GM18511 (cell line): ENCODE results near the gene PRPS2.

Experiments used
- ATAC-seq: cut with Tn5 transposase; IDR thresholded peaks from one replicate; pipeline ENCODE4 v1.9.1; 2021; ENCODE audit warnings: mild to moderate bottlenecking, moderate library complexity; ENCODE audit not compliant: unreplicated experiment

Gene PRPS2

DNA sequence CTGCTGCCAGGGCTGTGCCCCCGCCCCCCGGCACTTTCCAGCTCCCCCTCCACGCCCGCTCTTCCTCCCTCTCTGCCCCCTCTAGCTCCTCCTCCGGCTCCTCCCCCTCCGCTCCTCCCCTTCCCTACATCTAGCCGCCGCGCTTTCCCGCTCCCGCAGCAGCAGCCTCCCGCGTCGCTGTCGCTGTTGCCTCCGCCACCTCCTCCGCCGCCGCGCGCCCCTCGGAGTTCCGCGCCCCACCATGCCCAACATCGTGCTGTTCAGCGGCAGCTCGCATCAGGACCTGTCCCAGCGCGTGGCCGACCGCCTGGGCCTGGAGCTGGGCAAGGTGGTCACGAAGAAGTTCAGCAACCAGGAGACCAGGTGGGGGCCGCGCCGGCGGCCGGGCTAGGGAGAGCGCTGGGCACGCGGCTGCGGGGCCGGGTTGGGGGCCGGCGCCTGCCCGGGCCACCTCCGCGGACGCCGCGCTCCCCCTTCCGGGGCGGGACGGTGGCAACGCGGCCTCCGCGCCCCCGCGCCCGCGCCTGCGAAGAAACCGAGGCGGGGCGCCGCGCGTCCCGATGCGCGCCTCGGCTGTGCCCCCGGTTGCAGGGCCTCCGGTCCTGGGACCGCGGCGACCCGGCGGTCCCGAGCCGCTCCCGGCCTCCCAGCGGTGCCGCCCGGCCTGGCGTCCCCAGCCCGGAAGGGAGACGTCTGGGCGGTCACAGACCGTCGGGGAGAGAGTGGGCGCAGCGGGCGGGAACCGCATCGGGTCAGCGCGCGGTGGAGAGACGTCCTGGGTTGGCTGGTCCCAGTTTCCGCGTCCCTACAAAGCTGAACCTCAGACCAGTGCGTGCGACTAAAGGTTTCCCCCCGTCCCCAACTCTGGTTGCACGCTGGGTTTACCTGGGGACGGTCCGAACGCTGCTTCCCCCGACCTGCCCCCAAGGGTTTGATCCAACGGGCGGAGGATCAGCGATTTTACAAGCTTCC lies at the start of gene PRPS2:
Gene PRPS2, plus strand, starts transcription at position 156 of the 972 bp plus-strand sequence. Its CDS starts 86 bp downstream, at position 242.
- ATAC-seq: peak; percentile 75

DNA sequence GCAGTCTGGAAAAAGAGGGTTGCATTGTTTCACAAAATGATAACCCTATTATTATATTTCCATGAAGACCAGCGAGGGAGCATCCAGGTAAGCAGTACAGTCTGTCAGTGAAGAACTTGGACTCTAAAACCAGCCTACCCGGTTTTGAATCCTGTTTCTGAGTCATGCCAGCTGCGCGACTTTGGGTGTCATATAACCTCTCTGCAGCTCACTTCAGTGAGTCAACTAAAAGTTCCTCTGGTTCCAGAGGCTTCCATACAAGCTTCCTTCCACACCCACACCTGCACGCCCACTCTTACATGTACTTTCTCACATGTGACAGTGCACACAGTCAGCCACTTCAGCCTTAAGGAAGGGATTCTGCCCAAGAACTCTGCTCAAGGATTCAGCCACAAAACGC lies 49.8 kb upstream of the PRPS2 start:
- no peak for ATAC-seq

DNA sequence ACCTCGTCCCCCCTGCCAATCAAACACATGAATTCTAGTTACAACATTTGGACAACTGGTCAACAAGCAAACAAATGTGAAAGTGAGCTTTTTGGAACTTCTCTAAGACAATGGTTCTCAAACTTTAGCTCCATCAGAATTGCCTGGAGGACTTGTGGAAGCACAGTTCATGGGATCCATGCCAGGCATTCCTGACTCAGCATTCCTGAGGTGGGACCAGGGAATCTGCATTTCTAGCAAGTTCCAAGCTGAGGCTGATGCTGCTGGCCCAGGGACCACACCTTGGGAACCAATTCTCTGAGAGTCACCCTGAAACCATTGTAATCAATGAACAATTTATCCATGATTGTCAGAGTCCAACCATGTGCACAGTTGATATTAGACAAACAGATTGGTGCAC lies 43.8 kb upstream of the PRPS2 start:
- ATAC-seq: no peak

DNA sequence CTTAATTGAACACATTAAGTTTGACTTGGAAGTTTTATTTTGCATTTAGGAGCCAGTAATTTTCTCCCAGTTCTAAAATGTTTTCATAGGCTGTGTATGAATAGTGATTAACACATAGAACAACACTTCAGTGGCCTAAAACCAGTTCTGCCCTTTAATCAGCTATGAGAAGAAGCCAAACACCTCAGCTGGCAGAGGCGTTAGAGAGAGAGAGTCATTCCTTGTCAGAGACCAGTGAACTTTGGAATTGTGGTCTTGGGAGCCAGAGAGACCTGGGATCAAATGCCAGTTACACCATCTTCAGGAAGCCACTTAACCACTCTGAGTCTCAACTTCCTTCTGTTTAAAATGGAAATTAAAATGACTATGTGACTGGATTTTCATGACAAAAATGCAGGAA lies 39.3 kb upstream of the PRPS2 start:
- ATAC-seq: no peak

DNA sequence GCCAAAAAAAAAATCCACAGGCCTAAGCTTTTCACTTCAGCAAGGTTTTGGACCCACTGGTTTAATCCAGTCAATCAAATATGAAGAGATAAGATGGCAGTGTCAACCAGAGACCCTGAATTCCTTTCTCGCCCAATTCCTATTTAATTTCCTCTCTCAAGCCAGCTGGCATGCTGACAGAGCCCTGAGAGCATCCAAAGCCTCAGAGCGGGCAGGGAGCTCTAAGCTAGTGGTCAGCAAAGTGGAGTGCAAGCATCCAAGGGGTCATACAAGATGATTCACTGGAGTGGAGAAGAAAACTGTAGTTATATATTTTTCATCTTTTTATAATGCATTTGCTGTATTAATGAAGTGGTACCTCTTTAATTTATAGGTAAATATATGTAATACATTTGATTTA lies 37.8 kb upstream of the PRPS2 start:
- no peak for ATAC-seq

DNA sequence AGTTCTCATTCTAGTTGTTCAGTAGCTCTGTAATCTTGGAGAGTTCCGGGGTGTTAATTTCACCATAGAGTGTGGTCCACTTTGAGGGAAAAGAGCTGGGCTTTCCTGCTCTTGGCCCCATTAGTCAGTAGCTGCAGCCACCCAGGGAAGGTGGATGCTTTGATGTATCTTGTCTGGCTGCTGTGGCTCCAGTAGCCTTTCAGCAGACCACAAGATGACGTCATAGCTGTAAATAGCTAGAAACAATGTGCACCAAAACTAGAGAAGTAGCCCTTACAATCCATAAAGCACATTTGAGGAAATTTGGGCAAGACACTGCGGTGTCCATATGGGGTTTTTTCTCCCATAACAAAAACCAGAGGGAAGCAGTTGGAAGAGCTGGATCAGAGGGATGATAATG lies 32.9 kb upstream of the PRPS2 start:
- ATAC-seq: no peak

DNA sequence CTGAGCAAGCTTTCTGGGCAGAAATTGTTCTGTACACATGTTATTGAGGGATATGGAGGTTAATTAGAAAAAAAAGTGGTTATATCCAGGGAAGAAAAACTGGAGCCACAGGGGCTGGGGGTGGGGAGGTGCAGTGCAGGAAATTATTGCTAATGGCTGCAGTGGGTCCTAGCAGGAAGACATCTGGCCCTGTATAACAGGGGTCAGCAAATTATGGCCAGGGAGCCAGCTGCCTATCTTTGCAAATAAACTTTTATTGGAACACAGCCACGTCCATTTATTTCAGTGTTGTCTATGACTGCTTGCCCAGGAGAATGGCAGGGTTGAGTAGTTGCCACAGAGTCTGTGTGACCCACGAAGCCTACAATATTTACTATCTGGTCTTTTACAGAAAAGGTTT lies 23.4 kb upstream of the PRPS2 start:
- ATAC-seq: no peak

DNA sequence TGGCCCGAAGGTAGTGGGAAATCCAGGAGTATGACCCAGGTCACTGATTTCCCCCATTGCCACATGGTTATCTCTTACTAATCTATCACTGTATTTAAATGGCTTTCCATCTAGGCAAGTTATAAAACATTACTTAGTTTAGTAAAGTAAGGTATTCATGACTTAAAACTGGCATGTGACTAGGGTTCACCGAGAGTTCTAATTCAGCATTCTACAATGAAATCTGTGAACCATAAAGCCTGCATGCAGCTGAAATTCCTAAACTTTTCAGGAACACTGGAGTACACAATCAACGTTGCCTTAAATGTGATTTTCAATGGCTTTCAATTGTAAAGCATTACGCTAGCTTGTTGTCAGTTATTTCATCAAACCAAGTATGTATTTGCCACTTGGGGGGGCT lies 22.7 kb upstream of the PRPS2 start:
- ATAC-seq: no peak

DNA sequence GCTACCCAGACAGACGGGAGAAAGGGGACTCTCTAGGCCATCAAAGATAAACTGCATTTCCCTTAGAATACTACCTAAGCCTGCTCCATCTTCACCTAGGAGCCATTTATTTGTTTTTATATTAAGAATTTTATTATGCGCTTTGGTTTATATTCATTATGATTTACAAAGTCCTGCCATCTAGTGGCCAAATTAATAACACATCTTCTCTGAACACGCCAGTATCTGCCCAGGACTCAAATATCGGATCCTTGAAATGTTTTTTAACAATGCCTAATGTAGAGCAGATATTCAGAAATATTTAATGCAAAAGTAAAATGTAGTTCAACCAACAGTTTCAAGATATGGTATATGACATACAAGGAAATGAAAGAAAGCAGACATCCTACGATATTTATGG lies 20.8 kb upstream of the PRPS2 start:
- no peak for ATAC-seq

DNA sequence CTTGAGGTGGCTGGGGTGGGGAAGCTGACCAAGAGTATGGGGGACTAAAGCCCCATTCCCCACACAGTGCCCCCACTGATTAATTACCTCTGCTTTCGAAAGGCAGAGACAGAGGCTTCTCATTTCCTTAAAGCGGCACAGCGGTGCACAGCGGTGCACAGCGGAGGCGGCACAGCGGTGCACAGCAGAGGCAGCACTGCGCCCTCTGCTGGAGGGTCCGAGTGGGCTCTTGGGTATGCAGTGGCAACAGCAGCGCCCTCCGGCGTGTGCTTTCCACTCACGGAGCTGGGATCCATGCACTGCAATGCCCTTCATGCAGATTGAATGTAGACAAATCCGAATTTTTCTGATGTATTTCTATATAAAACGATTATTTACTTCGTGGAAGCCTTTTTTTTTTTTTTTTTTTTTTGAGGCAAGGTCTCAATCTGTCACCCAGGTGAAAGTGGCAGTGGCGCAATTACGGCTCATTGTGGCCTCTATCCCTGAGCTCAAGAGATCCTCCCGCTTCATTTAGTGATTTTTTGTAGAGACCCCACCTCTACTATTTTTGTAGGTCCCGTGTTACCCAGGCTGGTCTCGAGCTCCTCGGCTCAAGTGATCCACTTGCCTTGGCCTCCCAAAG lies 19.7 kb upstream of the PRPS2 start:
- peak; percentile 99 for ATAC-seq

DNA sequence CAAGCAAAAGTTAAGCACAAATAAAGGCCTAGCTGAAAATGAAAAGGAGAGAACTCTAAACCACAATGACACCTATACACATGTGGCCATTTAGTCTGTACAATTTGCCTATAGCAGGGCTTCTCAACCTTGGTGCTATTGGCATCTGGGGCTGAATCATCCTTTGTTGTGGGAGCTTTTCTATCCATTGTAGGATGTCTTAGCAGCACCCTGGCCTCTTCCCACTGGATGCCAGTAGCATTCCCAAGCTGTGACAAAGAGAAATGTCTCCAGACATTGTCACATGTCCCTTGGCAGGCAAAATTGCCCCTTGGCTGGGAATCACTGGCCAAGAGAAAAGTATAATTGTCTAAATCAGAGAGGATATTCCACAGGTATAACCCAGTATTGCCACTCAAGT lies 13.5 kb upstream of the PRPS2 start:
- no peak for ATAC-seq

DNA sequence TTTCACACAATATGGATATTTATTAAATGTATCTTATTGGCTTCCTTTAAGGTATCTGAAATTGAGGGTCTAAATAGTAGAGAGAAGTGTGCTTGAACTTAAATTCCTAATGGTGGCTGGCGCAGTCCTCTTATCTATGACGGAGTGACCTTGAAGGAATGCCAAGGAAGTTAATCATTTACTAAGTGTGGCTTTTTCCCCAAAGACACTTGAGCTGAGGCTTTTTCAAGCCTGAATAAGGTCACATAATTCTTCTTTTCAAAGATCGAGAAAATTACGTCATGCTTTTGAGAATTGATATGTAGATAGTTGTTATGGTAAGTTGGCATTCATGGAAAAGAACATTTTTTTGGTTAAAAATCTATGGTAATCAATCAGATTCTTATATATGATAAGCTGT lies 11.7 kb upstream of the PRPS2 start:
- ATAC-seq: no peak

DNA sequence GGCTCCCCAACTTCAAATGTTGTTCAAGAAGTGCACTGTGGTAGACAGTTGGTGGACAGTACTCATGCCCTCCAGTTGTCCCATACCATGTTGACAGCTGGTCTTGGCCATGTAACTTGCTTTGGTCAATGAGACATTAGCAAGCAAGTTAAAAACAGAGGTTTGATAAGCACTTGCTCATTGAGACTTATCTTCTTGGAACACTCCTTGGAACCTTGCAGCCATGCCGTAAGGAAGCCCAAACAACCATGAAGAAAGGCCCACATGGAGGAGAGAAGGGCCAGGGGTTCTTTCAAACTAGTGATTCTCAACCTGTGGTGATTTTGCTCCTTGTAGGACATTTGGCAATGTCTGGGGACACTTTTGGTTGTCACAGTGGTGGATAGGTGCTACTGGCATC lies 2.6 kb upstream of the PRPS2 start:
- ATAC-seq: no peak

DNA sequence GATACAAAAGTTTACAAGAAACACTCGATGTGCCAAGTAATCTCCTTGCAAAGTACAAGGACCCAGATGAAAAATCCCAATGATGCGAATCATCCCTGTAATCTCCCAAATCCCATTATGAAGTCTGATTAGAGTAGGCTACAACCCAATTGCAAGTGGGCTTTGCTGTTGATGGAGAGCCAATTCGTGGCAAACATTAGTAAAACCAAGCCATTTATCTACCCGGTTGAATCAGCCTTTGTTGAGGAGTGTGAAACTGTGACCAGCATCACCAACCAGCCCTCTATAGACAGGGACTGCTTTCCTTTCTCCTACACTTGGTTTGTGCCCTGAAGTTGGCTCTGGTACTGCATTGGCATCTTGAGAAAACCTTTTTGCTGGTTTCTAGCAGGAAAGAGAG lies 1.2 kb upstream of the PRPS2 start:
- ATAC-seq: no peak

DNA sequence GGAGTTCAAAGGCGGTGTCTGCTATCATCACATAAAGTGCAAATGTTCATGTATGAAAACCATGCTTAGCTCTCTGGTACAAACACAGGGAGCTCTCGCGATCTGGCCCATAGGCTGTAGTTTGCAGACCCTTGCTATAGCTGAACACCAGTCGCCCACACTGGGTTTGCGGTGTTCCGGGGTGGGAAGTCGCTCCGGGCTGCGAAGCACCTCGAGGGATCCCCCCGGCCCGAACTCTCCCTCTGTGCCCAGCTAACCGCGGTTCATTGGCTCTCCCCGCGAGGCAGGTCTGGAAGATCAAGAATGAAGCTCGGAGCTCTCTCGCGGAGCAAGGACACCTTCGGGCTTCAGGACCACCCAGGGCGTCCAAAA lies 341 bp upstream of the PRPS2 start:
- ATAC-seq: peak; percentile 34

DNA sequence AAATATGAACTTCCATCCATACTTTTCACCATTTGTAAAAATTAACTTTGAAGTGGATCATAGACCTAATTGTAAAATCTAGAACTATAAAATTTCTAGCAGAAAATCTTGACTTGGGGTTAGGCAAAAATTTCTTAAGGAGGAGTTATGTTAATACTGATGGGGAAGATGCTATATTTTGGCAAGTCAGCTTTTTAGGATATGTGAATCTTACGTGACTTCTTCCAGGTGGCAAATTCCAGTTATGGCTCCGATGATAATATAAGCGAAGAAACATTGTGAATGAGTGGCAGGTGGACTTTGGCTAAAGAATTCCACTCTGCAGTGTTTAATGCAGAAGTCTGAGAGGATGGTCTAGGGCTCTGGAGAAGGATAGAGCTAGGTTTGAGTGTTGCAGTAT lies 1.5 kb downstream of the PRPS2 start:
- ATAC-seq: no peak

DNA sequence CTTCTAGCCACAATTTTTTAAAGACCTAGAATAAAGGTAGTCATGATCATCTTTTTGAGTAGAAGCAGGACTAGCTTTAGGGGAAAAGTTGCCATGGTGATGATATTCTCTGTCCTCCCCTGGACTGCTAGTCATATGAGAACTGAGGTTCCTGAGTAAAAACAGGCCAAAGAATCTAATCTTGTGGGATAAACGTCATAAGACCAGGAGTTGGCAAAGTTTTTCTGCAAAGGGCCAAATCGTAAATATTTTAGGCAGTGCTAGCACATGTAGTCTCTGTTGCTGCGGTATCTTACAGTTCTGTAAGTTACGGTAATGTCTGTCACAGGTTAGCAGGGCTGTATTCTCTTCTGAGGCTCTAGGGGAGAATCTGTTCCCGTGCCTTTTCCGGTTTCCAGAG lies 3.4 kb downstream of the PRPS2 start:
- no peak for ATAC-seq

DNA sequence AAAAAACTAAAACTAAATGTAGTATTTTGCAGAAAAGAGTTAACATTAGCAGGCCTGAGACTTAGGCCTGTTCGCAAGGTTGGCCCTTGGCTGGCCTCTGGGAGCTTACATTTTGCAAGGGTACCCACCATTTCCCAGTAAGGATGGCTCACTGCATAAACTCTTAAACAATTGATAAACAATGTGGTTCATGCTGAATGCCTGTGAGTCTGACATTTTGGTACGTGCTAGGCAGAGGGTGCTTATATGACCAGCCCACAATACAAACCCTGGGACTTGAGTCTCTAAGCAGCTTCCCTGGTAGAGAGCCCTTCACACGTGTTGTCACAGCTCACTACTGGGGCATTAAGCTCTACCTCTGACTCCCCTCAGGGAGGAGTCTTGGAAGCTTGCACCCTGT lies 7.4 kb downstream of the PRPS2 start:
- no peak for ATAC-seq

DNA sequence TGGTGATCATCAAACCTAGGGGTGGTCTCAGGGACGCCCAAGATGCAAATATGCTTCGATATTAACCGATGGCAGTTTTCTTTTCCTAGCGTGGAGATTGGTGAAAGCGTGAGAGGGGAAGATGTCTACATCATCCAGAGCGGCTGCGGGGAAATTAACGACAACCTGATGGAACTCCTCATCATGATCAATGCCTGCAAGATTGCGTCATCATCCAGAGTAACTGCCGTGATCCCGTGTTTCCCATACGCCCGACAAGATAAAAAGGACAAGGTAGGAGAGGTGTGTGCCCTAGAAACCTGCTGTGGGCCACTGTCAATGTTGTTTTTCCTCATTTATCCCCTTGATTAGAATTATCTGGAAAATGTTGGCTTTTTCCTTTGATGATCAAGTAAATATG lies 7.9 kb downstream of the PRPS2 start:
- no peak for ATAC-seq

DNA sequence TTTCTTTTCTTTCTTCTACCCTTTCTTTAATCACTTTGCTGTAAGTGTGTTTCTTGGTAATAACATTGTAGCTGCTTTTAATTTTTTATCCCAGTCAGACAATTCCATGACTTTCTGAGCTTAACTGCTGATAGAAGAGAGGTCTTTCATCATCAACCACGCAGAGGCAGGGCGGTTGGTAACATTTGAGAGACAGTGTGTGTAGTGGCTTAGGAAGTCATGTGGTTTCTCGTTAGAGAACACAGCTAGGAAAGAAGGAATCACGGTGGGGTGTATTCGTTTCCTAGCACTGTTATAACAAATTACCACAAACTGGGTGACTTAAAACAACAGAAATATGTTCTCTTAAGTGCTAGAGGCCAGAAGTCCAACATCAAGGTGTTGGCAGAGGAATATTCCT lies 11.5 kb downstream of the PRPS2 start:
- no peak for ATAC-seq

DNA sequence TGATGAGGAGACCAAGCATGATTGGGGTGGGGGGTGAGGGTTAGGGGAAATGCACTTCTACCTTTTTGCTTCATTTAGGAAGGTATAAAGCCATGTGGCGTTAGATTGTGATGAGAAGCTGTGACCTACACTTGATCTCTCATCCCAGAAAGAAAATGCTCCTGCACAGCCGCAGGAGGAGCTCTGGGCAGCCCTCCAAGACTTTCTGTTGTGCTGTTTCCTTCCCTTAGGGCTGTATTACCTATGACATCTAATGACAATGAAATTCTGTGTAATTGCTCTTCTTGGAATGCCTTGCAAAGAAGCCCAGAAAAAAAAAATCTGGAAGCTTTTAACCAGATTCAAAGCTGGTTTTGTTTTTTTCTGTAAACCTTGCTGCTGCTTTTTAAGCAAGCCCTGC lies 13.4 kb downstream of the PRPS2 start:
- ATAC-seq: no peak

DNA sequence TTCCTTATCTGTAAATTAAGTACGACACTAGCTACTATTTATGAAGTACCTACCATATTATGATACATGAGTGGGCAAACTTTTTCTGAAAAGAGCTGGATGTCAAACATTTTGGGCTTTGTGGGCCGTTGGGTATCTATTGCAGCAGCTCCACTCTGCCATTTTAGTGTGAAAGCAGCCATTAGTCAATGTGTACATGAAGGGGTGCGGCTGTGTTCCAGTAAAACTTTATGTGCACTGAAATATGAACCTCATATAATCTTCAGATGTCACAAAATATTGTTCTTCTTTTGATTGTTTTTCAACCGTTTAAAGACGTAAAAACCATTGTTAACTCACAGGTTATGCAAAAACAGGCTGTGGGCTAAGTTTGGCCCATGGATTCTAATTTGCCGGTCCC lies 14.1 kb downstream of the PRPS2 start:
- no peak for ATAC-seq

DNA sequence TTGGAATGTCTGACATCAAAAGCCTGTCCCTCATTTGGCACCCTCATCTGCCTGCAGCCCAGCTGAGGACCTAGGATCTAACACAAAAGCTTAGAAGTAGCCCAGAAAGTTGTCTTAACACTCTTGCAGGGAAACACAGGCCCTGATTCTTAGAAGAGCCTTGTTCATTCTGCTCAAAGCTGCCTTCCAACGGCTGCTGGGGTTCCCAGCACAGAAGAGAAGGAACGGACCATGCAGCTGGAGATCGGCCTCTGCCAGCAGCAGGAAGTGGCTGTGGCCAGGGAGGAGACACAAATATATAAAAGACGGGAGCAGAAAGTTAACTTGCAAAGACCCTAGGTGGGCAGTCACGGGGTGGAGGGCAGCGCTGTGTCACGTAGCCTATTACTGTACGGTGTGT lies 20.4 kb downstream of the PRPS2 start:
- no peak for ATAC-seq
